IPS-18c (cell line): Measurements from ENCODE around the gene CGNL1.

Experiments used
- H3K4me3 ChIP-seq: 2 replicates; pipeline ENCODE4 v1.7.0; 2013; ENCODE audit warnings: low read depth, mild to moderate bottlenecking, low read length, moderate library complexity; ENCODE audit not compliant: insufficient read depth
- H3K9me3 ChIP-seq: one replicate; pipeline ENCODE4 v1.6.1; 2013; ENCODE audit warnings: mild to moderate bottlenecking, low read length, moderate library complexity; ENCODE audit not compliant: control insufficient read depth, insufficient read depth

CGNL1 gene

DNA sequence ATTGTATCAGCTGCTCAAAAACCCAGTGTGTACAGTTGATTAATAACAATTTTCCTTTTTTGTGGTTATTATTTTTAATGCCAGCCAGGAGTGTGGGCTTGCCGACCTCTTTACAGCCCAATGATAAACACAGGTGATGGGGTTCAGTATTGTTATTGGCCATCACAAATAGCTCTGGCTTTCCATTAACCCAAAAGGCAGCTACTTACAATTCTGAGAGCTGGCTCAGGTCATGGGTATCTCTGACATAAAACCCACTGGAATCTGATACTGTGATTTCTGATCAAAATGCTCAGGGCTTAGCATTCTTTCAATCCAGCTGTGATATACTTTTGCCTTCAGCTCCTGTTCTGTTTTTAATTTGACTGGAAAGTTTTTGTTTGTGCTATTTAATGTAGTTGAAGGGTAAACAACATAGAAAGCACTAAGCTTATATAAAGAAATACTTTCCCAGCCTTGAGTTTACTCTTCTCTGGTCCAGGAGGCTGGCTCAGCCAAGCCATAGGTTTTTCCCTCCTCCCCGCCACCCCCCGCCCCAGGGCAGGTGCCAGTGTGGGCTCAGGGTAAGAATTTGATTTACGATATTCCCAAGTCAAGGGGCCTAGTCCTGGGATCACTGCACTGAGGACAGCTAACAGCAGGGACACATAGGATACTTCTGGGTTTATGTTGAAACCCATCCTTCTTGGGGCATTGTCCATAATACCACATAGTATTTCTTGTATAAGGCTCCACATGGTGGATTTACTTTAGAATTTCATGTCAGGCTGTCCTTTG lies 161.4 kb downstream of the CGNL1 start:
- Histone ChIP-seq H3K4me3 (no peak overlapping the region), H3K9me3 (no peaks in the 10 kb centered on the region)

DNA sequence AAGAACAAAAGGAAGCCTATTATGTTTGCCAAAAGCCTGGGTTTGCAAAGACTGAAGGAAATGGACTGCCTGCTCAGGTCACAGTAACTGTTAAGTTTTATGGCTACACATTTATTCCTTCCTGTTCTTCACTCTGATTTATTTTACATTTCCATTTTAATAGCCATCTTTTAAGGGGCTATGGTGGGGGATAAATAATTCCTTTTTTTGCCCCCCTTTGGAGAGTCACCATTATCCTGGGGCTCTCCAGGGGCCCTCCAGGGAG lies 161.9 kb downstream of the CGNL1 start:
- no peaks in the 10 kb centered on the region for H3K9me3 ChIP-seq
- H3K4me3 ChIP-seq, result no peak overlapping the region

DNA sequence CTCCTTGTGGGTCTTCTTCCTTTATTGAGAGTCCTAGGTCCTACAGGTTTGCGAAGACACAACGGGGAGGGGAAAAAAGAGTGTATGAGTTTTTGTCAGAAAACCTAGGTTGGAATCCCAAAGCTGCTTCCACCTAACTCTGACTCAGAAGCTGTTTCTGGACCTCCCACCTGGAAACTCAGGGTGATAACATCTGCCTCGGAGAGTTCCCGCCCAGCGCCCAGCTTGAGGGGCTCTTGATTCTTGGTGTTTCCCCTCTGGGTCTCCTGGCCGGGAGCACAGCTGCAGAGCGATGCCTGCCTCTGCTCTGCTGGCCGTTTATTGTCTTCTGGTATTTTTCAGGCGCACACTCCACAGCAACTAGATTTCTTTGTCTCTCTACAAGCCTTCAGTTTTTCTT lies 162.5 kb downstream of the CGNL1 start:
- Histone ChIP-seq H3K4me3 (no peak overlapping the region), H3K9me3 (no peaks in the 10 kb centered on the region)

DNA sequence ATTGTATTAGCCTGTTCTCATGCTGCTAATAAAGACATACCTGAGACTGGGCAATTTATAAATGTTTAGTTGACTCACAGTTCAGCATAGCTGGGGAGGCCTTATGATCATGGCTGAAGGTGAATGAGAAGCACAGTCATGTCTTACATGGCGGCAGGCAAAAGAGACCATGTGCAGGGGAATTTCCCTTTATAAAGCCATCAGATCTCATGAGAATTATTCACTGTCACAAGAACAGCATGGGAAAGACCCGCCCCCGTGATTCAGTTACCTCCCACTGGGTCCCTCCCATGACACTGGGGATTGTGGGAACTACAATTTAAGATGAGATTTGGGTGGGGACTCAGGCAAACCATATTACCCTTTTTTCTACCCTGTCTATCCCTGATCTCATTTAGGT lies 163.9 kb downstream of the CGNL1 start:
- Histone ChIP-seq H3K4me3 (no peak overlapping the region), H3K9me3 (no peaks in the 10 kb centered on the region)

DNA sequence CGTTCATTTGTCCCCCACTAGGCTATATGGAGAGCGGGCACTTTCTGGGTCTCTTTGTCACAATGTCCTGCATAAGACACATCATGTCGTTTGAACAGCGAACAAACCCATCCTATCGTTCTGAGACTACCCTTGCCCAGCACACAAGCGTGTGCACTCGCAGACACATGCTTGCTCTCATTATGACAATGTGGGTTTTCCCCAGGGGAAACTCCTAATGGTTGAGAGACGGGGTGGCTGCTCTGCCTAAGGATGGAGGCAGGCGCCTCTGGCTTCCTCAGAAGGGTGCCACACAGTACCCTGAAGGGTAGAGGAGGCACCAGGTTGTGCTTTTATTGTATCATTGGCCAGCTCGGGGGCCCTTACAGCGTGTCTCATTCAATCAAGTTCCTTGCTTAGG lies 164.4 kb downstream of the CGNL1 start:
- Histone ChIP-seq H3K9me3 (no peaks in the 10 kb centered on the region), H3K4me3 (no peak overlapping the region)

DNA sequence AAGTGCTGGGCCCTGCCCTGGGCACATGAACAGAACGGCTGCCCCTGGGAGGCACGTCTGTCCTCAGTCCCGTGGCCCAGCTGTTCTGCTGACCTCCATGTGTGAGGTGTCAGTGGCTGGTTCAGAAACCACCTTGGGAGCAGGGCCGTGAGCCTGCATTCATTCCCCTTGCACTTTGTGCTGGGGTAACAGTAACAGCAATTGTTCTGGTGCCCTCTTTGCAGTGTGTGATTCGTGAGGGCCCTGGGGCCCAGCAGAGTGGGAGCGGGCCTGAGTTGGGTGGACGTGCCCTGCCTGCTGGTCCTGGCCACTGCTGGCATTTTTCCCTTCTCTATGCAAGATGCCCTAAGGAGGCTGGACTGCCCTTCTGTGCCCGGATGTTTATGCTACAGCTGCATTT lies 165.0 kb downstream of the CGNL1 start:
- H3K9me3 ChIP-seq, result no peaks in the 10 kb centered on the region
- no peak overlapping the region for H3K4me3 ChIP-seq

DNA sequence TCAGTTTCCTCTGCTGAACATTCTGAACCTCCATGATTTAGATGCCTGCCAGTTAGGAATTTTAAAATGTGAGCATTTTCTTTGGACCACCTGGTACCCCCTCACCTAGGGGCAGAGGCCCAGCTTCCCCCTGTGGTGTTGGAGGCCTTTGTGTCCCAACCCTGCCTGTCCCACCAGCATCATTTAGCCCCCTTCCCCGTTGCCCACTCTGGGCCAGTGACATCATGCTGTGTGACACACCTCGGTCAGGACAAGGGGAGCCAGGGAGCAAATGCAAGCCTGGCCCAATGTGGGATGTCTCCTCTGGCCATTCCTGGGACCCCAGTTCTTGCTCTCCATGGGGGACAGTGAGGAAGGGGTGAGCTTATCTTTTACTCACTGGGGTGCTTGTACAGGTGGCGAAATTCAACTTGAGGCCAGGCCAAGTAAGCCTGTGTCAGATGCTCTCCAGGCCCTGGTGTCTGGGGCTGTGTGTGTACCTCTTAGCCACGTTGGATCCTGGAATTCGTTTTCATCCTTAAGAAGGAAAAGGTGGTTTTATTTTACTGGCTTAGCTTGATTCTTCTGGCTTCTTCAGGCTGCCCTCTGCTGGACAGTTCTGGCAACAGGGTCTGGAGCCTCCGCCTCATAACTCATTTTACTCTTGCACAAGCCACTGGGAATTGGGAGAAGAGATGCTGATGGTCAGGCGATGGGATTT lies 165.7 kb downstream of the CGNL1 start:
- no peak overlapping the region for H3K4me3 ChIP-seq
- H3K9me3 ChIP-seq, result no peaks in the 10 kb centered on the region

DNA sequence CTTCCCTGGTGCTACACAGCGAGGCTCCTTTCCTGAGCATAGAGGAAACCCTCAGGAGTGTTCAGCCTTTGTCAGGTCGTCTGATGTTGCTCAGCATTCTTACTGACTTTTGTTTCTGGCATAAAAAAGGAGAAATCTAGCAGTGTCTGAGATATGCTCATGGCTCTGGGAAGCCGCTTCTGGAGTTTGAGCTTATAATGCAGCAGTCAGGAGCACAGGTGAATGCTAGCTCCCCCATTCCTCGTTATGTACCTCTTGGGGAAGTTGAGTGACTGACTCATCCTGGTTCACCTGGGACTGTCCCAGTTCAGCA lies 166.2 kb downstream of the CGNL1 start:
- Histone ChIP-seq H3K9me3 (peaks cover under 1% of the 10 kb centered on the region), H3K4me3 (no peak overlapping the region)

DNA sequence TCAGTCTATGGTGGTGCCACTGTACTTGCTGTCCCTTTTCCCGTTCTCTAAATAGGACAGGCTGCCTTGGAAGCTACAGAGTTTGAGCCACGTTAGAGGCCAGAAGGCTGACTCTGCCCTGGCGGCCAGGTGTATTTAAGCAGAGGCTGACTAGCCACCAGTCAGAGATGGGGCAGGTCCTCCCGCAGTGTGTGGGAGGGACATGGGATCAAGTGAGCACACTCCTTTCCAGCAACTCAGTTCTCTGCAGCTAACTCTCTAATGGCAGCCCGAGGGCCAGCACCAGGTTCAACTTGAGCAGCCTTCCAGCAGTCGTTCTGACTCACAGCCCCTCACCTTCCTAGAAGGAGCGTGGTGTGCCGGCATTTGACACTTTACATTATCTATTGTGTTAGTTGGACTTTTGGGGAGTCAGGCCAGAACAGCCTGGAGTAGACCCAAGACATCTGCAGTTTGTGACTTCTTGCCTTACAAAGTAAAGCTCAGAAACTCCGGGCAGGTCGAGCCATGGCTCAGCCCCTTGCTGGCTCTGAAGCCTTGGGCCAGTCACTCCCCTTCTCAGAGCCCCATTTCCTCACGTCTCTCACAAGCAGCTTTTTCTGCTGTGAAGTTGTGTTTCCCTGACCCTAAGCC lies 168.7 kb downstream of the CGNL1 start:
- Histone ChIP-seq H3K4me3 (no peak overlapping the region), H3K9me3 (peaks cover 3% of the 10 kb centered on the region)

DNA sequence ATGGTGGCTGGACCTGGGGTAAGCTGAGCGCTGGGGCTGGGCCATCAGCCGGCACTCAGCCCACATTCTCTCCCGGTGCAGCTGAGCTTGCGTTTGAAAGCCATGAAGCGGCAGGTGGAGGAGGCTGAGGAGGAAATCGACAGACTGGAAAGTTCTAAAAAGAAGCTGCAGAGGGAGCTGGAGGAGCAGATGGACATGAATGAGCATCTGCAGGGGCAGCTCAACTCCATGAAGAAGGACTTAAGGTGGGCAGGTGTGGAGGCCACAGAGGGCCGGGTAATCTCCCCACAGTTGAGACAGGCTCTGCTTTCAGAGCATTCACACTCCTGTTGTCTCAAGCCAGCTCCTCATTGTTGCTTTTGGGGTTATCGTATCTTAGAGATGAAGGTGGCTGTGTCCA lies 169.7 kb downstream of the CGNL1 start:
- Histone ChIP-seq H3K9me3 (peaks cover 3% of the 10 kb centered on the region), H3K4me3 (no peak overlapping the region)

DNA sequence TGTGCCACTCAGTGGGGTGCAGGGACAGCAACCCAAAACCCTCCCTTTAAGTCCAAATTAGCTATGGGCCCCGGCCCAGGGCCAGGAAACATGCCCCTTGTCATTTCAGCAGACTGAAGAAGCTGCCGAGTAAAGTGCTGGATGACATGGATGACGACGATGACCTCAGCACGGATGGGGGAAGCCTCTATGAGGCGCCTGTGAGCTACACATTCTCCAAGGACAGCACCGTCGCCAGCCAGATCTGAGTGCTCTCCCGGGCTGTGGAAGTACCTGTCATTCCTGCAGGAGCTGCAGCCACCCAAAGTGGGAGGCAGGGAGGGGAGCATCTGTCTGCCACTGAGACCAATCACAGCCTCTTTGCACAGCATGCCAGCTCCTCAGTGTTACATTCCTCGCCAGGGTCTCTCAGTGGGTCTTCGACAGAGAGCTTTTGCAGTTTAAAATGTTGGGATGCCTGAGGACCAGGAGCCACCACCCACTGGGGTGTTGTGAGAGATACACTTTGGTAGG lies 171.0 kb downstream of the CGNL1 start:
- Histone ChIP-seq H3K9me3 (peaks cover 3% of the 10 kb centered on the region), H3K4me3 (no peak overlapping the region)

DNA sequence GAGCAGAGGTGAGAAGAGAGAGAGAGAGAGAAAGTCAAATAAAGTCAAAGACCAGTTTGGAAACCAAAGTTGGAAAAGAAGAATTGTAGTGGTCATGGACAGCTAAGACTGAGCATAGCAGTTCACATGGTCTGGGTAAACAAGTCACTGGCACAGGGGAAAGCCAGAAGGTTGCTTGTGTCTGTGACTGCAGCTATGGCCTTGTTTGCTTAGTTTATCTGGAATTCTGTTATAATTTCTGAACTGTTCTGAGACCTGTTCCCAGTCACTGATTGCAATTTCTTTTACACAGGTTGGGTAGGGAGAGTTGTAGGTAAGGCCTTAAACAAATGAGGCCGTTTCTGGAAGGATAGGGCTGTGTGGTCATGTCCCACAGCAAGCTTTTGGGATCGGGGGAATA lies 172.0 kb downstream of the CGNL1 start:
- H3K4me3 ChIP-seq, result no peak overlapping the region
- H3K9me3 ChIP-seq, result peaks cover 3% of the 10 kb centered on the region

DNA sequence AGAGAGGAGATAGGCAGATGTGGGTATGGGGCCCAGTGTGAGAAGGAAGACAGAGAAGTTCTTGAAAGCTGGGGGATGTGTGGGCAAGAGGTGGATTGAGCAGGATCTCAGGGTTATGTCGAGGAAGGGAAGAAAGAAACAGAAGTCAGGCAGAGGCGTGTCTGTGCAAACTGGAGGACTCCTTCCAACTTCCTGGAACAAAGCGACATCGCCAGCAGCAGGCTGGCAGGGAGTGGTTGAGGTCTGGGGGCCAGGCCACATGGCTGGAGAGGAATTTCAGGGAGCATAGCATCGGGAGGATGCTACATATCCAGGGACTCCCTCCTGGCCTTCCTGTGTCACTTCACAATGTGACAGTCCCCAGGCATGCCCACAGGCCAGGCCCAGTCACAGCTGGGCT lies 172.5 kb downstream of the CGNL1 start:
- Histone ChIP-seq H3K9me3 (peaks cover 3% of the 10 kb centered on the region), H3K4me3 (no peak overlapping the region)

DNA sequence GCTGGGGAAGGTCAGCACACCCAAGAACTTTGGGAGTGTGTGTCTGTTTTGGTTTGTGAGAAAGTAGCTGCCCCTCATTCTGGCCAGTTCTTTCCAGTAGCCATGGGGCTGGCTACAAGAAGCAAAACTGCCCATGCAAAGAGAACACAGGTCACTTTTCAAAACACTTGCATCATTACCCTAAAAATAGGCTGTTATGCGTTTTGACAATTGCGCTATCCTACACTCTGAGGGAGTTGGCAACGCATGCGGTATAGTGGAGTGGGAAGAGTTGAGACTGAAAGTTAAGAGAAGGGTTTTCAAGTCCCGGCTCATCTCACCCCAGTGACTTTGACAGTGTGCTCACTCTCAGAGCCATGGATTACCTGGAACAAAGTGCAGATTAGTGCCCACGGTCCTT lies 173.6 kb downstream of the CGNL1 start:
- H3K4me3 ChIP-seq, result no peak overlapping the region
- peaks cover 3% of the 10 kb centered on the region for H3K9me3 ChIP-seq

DNA sequence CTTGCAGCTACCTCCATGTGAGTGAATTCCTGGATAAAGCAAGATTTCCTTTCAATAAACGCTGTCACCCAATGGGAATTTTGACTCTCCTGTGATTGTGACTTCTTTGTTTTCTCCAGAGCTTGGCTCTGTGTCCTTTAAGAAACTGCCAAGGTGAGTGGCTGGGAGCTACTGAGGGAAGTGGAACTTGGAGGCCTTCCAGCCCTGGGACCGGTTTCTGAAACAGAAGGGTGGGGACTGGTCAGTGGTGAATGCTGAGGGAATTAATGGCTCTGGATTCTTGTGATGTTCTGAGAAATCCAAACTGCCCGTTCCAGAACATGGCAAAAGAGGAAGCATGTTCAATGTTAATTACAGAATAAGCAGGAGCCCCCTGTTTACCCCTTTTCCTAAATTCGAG lies 174.3 kb downstream of the CGNL1 start:
- peaks cover 3% of the 10 kb centered on the region for H3K9me3 ChIP-seq
- H3K4me3 ChIP-seq, result no peak overlapping the region

DNA sequence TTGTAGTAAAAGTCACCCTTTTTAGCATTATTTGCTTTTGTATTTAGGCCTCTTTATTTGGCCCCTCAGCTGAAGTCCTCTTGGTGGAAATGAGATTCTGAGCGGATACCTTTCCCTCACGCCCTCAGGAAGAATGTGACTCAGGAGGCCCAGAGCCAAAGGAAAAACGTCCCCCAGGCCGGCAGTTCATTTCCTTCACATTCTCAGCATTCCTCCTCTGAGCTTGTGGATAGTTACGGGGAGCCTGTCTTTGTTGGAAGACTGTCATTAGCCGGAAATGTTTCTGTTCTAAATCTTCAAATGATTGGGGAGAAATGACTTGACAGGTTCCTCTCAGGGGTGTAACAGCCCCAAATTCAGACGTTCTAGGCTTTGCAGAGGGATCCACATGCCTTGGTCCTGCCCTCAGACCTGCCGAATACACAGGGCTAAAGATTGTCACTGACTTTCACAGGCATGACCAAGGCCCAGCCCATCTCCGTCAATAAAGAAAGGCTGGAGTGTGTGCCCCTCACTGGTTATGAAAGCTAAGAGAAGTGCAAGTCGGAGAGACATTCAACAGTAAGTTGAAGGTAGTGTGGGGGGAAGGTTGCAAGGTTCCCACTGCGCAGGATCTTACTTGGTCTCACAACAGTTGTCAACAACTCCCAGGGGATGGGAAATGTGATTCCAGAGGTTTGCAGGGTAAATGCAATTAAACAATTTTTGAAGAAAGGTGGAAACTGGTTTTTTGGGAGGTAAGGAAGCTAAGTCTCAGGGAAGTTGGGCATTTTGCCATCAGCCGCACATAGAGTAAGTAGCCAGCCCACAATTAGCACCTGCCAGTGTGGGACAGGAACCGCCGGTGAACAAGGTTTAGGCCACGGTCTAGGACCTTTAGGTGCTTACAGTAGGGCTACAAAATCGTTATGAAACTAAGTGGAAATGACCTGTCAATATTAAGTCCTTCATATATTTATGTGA lies 175.7 kb downstream of the CGNL1 start:
- H3K9me3 ChIP-seq, result peaks cover 3% of the 10 kb centered on the region
- no peak overlapping the region for H3K4me3 ChIP-seq

DNA sequence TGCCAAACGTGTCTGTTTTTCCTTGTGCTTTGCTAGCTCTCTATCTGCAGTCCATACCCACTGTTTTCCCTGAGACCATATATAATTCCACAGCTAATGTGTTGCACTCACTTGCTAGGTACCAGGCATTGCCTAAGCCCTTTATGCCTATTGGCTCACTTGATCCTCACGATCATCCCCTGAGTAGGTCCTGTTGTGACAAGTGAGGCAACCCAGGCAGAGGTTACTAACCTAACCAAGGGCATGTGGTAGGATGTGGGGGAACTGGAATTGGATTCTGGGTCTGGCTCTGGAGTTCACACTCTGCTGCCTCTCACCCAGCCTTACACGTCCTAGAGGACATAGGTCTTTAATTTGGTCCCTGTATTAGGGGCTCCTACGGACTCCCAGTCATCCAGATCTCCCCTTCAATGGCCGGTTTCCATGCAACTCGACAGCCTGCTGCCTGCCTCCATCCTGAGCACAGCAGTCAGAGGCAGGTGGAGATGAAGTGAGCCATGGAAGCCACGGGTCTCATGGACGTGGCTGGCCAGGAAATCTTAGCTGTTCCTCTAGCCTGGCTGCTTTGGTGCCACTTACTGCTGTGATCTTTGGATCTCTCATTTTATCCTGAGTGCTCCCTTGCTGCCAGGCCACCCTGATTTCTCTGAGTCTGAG lies 176.5 kb downstream of the CGNL1 start:
- H3K4me3 ChIP-seq, result no peak overlapping the region

More for the DNA sequence above, 176.5 kb downstream of the CGNL1 start:
- no peaks in the 10 kb centered on the region for H3K9me3 ChIP-seq
